Activated naive CD4-positive, alpha-beta T cell treated with Interleukin-2 at 50 U/mL for 16 hours (primary cell): ENCODE data around the gene IRGQ.
"Not testable (repeated sequence)": the region's sequence is repeated elsewhere in the genome, so short reads cannot be mapped to it uniquely, and the experiment has no call there.

Experiments
- DNase-seq: peaks from one replicate; pipeline ENCODE4 v3.0.0-alpha.2; 2020

The IRGQ gene, protein sequence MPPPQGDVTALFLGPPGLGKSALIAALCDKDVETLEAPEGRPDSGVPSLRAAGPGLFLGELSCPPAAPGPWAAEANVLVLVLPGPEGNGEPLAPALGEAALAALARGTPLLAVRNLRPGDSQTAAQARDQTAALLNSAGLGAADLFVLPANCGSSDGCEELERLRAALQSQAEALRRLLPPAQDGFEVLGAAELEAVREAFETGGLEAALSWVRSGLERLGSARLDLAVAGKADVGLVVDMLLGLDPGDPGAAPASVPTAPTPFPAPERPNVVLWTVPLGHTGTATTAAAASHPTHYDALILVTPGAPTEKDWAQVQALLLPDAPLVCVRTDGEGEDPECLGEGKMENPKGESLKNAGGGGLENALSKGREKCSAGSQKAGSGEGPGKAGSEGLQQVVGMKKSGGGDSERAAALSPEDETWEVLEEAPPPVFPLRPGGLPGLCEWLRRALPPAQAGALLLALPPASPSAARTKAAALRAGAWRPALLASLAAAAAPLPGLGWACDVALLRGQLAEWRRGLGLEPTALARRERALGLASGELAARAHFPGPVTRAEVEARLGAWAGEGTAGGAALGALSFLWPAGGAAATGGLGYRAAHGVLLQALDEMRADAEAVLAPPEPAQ

DNA sequence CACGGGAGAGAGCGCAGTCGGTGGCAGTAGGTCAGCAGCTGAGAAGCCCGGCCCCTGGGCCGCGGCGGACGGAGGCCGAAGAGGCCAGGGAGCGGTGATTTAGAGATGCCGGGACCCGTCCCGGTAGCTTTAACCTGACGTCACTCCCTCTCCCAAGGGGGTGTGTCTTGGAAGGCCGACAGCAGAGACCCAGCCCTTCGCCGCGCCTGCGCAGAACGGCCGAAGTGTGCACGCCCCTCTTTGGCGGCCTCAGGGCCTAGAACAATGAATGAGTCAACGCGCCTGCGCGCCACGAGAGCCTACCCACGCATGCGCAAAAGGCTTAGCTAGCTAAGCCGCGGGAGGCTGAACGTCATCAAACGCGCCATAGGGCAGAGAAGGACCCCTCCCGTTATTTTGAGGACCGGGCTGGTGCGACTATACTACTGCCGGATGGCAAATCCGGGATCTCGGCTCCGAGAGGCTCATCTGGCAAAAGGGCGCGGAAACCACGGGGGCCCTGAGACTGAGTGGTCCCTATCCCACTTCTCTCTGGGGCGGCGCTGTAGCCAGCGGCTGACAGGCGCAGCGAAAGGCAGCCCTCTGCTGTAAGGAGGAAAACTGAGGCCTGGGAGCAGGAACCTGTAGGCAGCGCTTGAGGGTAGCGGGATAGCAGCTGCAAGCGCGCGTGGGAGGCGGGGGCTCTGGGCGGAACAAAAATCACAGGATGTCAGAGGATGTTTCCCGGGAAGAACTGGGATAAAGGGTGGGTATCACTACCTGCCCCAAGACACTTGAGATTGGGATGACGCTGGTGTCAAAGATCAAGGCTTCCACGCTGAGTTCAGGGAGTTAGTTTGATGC lies at the start of gene IRGQ, which contains the start of gene ZNF576:
Gene IRGQ (minus strand): TSS at position 136 of the 843 bp plus-strand sequence. CDS start 796 bp downstream, outside the sequence.
Gene ZNF576 (plus strand): TSS at position 597 of the 843 bp plus-strand sequence. CDS start 514 bp downstream, outside the sequence.
- DNase-seq: peak; percentile 100

DNA sequence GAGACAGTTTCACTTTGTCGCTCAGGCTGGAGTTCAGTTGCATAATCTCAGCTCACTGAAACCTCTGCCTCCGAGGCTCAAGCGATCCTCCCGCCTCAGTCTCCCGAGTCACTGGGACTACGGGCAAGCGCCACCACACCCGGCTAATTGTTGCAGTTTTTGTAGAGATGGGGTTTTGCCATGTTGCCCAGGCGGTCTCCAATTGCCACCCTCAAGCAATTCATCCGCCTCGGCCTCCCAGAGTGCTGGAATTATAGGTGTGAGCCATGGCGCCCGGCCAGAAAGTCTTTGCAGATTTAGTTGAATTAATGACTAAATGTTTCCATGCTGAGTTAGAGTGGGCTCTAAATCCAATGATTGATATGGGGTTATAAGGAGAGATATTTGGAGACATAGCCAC lies 48.2 kb upstream of the IRGQ start:
- DNase-seq: no peak

DNA sequence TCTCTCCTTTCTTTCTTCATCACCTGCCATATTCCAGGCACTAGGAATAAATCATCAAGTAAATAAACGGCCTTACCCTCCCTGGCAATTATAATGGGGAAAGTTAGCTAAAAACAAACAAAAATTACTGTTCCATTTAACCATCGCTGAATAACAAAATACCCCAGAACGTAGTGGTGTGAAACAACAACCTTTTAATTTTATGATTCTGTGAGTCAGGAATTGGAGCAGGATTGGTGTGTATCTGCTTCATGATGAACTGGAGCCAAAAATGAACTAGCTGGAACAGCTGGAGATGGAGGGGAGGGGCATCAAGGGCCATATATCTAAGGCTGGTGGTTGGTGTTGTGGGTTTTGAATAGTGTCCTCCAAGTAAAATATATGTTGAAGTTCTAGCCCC lies 47.4 kb upstream of the IRGQ start:
- DNase-seq: no peak

DNA sequence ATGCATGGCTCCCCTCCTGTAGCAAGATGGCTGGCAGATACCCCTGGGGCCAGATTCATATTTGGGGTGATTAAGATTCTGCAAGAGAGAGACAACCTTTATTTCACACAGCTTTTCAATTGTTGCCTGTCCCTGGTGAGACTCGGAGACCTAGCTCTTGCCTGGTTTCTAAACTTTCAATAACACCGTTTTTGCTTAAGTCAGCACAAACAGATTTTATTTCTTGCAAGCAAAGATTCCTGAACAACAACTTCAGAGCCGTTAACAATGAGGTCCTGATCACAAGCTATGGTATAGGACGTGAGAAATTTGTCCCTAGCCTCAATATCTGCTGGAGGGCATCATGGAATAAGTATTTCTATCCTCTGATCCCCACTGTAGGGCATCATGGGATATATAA lies 46.6 kb upstream of the IRGQ start:
- no peak for DNase-seq

DNA sequence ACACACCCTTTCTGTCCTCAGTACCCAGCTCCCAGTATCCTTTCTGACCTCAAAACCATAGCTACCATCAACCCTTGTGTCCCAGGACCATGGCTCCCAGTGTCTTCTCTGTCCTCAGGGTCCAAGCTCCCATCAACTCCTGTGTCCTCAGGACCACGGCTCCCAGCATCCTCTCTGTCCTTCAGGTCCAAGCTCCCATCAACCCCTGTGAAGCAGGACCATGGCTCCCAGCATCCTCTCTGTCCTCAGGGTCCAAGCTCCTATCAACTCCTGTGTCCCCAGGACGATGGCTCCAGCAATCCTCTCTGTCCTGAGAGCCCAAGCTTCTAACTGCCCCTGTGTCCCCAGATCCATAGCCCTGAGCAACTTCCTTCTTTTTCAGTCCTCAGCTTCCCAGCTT lies 45.4 kb upstream of the IRGQ start:
- DNase-seq: no peak

DNA sequence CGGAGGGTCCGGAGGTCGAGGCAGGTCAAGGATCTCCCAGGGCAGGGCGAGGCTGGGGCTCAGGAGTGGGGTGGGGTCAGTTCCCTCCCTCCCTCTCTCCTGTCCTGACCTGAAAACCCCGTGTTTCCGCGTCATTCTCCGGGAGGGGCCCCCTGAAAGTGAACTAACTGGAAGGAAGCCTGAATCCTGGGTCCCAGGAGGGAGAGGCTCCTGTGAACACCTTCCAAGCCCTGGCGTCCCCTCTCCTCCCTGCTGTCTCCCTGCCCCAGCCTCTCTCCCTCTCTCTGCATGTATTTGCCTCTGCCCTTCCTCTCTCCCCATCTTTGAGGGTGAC lies 44.5 kb upstream of the IRGQ start:
- DNase-seq: no peak

DNA sequence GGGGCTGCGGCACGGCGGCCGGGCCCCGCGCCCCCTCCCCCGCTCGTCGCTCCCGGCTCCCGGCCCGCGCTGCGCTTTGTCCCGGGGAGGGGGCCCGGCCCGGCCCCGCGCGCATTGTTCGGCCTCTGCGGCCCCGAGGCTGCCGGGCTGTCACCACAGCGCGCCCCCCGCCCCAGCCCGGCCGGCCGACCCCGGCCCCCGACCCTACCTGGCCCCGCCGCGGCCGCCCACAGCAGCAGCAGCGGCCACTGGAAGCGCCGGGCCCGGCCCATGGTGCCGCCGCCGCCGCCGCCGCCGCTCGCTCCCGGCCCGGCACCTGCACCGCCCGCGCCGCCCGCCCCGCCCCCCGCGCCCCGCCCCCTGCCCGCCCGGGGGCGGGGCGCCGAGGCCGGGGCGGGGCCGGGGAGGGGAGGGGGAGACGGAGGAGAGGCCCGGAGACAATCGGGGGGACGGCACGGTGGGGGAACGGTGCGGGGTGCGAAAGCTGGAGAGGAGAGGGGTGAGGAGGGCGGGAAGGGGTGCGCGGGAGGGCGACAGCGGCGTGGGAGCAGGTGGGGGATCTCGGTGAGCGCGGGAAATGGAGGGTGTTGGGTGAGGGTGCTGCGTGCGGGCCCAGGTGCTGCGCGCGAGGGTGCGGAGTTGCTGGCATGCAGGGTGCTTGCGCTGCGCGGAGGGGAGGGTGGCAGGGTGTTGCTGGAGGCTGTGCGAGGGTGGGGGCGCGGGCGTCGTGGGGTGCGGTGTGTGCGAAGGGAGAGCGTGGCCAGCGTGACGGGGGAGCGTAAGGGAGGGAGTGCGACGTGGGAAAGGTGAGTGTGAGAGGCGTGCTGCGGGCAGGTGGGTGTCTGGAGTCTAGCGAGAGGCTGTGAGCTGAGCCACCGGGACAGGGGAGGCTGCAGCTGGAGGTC lies 43.8 kb upstream of the IRGQ start, which contains the start of gene CADM4:
Gene CADM4 (minus strand): TSS at position 332 of the 905 bp plus-strand sequence. CDS start 60 bp downstream, at position 272.
- DNase-seq: peak; percentile 45

DNA sequence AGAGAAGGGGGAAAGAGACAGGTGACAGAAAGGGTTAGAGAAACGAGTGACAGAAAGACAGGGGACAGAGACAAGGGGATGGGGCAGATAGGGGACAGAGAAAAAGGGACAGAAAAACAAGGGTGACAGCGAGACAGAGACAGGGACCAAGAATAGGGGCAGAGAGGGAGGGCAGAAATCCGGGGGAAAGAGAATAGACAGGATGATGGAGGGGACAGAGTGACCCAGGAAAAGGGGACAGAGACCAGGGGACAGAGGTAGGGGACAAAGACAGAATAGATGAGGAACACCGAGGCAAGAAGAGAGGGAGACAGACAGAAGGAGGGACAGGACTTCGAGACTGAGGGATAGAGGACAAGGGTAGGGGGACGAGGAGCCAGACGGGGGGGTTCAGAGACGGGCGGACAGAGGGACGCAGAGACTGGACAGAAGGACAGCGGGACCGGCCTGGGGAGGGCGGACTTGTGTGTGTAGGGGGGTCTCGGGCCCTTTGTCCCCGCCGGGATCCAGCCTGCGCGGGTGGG lies 43.1 kb upstream of the IRGQ start:
- DNase-seq: no peak

DNA sequence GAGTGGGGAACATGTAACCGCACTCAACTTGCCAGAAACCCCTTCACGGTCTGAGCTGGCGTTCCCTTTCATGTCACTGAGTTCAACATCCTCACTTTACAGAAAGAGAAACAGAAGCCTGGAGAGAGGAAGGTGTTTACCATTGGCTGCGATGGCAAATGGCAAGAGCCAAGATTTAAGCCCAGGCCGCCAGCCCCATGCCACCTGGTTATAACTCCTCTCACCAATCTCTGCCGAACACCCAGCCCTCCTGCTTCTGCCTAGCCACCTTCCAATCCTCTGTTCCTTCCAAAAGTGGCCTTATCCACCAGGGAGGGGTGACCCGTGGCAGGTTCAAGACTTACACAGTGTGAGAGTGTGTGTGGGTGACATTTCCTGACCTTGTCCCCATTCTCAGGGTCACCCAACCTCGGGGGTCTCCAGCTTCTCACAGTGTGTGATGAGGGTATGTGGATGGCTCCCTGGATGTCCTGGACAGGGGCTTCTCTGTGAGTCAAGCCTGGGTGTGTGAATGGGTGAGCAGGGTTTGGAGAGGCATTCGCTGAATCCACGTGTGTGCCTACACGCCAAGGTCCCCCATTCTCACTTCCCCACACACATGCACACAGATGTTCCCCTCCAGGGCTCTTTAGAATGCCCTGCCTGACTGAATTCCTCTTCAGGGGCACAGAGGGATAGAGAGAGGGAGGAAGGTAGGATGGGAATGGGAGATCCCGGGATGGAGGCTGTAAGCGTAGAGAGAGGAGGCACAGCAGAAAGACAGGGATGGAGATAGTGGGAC lies 42.5 kb upstream of the IRGQ start:
- no peak for DNase-seq

DNA sequence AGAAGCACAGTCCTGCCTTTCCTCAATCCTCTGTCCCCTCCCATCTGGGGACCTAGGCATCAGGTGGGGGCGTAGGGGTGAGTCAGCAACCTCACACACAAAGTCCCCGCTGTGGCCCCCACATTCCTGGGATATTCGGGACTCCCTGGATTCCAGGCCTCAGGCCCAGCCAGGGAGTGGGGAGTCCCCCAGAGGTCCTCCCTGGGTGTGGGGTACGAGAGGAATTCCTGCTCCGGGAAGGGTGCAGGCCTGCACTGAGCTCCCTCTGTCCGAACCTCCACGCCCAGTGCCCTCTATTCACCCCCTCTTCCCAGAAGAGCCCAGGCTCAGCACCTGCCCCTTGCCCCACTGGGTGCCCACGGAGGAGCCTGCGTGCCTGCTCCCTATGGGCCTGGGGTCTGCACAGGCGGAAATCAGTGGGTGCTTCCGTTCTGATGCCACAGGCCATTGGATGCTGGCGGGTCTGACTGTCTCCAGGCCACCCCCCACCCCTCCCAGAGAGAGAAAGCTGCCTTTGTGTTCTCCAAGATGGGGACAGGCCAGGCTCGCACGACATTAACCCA lies 40.3 kb upstream of the IRGQ start:
- no peak for DNase-seq

DNA sequence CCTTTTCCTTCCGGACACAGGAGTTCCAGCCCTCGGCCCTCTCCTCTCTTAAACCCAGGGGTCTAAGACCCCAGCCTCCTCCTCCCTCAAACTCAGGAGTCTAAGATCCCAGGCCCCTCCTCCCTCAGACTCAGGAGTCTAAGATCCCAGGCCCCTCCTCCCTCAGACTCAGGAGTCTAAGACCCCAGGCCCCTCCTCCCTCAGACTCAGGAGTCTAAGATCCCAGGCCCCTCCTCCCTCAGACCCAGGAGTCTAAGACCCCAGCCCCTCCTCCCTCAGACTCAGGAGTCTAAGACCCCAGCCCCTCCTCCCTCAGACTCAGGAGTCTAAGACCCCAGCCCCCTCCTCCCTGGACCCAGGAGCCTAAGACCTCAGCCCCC lies 39.6 kb upstream of the IRGQ start:
- DNase-seq: not testable (repeated sequence)

DNA sequence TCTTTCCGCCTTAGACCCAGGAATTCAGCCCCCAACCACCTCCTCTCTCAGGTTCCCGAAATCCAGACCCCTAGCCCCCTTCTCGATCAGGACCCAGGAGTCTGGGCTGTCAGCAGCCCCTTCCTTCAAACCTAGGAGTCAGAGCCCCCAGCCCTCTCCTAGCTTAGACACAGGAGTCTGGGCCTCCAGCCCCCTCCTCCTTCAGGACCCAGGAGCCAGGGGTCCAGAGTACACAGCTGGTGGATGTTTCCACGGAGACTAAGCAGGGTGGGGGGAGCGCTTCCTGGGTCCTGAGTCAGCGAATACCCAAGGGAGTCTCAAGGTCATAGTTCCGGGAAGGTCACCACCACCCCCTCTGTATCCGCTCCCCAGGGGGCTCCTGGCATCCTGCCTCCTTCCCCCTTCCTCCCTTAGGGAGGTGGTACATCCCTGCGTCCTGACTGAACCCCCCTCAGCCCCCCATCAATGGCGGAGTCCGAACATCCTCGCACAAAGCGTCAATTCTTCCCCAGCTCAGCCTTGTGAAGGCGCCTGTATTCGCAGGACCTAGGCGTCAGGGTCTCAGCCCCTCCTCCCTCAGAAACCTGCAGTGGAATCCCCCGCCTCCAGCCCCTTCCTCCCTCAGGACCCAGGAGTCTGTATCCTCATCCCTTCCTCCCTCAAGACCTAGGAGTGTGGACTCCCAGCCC lies 39.1 kb upstream of the IRGQ start:
- DNase-seq: no peak

DNA sequence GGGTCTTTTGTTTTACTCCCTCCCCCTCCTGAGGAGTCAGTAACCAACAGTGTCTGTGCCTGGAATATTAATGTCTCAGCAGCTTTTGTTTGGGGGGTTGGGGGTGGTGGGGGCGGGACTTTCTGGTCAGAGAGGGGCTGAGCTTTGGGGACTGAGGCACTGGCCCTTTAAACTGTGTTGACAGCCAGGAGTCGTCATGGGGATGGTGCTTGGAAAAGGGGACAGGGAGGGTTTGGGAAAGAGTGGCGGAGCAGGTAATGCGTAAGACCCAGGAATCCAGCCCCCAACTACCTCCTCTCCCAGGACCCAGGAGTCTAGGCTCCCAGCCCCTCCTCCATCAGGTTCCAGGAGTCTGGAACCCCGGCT lies 38.6 kb upstream of the IRGQ start:
- no peak for DNase-seq

DNA sequence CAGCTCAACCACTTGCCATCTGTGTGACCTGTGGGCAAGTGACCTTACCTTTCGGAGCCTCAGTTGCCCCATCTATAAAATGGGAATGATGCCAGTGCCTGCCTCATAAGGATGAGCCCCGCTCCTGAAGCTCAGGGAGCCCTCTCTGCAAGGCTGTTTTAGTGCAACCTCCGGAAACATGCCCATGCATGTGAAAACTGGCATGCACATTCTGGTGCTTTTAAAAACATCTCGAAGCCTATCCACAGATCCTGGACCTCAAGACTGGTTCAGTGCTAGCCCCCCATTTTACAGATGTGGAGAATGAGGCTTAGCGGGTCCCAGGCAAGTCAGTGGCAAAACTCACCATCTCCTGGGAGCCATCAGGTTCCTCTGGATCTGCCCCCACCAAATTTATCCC lies 38.1 kb upstream of the IRGQ start:
- DNase-seq: no peak

DNA sequence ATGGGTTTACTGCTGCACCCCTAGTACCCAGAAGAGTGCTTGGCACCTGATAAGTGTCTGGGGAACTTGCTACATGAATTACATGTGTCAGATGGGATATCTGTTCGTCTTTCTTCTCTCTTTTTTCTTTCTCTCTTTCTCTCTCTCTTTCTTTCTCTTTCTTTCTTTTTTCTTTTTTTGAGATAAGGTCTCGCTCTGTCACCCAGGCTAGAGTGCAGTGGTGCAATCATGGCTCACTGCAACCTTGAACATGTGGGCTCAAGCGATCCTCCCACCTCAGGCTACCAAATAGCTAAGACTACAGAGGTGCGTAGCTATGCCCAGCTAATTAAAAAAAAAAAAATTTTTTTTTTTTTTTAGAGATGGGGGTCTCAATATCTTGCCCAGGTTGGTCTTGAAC lies 37.6 kb upstream of the IRGQ start:
- no peak for DNase-seq

DNA sequence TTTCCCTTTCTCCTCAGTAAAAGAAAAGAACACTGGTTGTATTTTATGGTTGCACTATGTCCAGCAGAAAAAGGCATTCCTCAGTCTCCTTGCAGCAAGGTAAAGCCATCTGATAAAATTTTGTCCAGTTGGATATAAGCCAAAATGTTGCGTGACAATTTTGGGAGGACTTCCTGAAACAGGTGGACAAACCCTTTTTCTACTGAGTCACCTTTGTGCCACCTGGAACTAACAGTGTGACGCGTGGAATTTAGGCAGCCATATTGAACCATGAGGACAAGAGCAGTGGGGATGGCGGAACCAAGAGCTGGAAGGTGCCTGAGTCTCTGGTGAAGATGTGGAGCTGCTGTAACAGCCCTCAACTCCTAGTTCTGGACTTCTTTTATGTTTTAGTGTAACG lies 35.6 kb upstream of the IRGQ start:
- DNase-seq: no peak

DNA sequence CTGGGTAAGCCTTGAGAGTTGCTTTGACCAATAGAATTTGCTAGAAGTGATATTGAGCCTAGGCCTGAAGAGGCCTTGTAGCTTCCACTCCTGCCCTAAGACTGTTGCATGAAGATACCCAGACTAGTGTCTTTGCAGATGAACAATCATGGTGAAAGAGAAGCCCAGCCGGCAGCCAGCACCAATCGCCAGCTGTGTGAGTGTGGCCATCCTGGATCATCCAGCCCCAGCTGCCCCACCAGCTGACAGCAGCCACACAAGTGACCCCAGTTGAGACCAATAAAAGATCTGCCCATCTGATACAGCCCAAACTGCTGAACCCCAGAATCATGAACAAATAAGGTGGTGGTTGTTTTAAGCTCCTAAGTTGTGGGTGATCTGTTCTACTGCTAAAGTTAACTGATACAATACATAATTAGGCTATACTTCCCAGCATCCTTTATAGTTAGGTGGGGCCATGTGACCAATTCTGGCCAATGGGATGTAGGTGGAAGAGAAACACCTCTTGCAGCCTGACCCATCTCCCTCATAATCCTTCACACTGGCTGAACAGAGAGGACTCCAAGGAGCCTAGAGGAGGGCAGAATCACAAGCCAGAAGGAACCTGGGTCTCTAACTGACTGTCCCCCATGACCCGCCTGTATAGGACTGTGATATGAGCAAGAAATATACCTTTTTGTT lies 32.9 kb upstream of the IRGQ start:
- no peak for DNase-seq

DNA sequence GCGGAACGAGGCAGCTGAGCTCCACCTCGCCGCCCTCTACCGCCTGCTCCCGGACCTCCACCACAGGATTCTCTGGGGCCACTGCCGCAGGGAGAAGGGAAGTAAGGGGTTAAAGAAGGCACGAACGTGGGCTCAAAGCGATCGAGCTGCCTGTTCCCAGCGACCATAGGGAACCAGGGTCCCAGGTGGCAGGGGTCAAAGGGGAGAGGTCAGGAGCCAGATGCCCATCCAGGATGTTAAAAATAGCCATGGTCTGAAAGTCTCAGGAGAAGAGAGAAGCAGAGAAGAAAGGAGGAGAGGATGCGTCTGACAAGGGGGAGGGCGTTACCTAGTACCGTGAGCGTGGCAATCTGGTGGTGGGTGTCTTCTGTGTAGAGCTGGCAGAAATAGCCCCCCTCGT lies 30.9 kb upstream of the IRGQ start:
- DNase-seq: no peak

DNA sequence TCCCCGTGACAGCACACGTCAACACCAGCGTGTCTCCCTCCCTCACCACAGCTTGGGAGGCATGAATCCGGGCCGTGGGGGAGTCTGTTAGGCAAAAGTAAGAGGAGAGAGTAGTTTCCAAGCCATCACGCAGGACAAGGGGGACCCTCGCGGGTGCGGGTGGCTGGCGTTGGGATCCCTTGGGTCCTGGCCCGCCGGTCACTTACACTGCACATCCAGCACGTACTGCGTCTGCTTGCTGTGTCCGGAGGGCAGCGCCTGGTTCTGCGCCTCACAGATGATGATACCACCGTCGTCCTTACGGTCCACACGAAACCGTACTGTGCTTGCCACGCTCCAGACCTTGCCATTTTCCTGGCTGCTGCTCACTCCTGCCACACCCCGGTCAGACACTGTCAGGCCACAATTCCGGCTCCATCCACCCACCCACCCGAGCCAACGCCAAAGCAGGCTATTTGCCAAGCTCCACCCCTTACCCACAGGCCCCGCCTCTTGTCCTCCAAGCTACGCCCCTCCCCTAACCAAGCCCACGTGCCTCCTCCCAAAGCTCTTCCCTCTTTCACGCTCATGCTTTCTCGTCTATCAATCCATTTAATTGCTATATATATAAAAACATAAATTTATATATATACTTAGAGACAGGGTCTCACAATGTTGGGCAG lies 30.1 kb upstream of the IRGQ start:
- no peak for DNase-seq
